Nephron (organoid): Measurements from ENCODE around the gene REM1.

Source experiments
- H3K27ac Mint-ChIP-seq, 3 experiments: 2 replicates each; pipeline ENCODE4 v1.8.0; 2020; ENCODE audit warnings: mixed read lengths in 3 of 3, mild to moderate bottlenecking in 2 of 3, moderate library complexity in 1 of 3
- H3K27me3 Mint-ChIP-seq: 2 replicates; pipeline ENCODE4 v1.8.0; 2021; ENCODE audit warnings: low read depth, mild to moderate bottlenecking, moderate library complexity, mixed read lengths
- H3K36me3 Mint-ChIP-seq: 2 replicates; pipeline ENCODE4 v1.8.0; 2020; ENCODE audit warnings: low read depth, mixed read lengths
- H3K4me1 Mint-ChIP-seq: 2 replicates; pipeline ENCODE4 v1.8.0; 2020; ENCODE audit warnings: mixed read lengths
- H3K4me3 Mint-ChIP-seq, 3 experiments: 2 replicates each; pipeline ENCODE4 v1.8.0; 2020; ENCODE audit warnings: mild to moderate bottlenecking in 3 of 3, mixed read lengths in 3 of 3, moderate library complexity in 2 of 3
- H3K9me3 Mint-ChIP-seq: 2 replicates; pipeline ENCODE4 v1.8.0; 2020; ENCODE audit warnings: mixed read lengths
- TF ChIP-seq, protein P1 (sequence below), 3 experiments: fragments of 200-600 bp; sonication (generic); IDR thresholded peaks; one replicate each; pipeline ENCODE4 v1.5.0; 2021; ENCODE audit warnings: antibody characterized with exemption in 3 of 3; ENCODE audit not compliant: unreplicated experiment in 3 of 3

REM1 gene

GRCh38 chr20:31523361-31524283, 48.5 kb downstream of the REM1 start:
- H3K27me3 Mint-ChIP-seq, result no peaks in the 10 kb centered on the region
- no peaks in the 10 kb centered on the region for H3K4me1 Mint-ChIP-seq
- H3K36me3 Mint-ChIP-seq, result peaks cover 38% of the 10 kb centered on the region
- no peak overlapping the region for H3K4me3 Mint-ChIP-seq
- H3K9me3 Mint-ChIP-seq, result no peaks in the 10 kb centered on the region
- no peak overlapping the region for H3K27ac Mint-ChIP-seq
- TF ChIP-seq, protein P1, sequence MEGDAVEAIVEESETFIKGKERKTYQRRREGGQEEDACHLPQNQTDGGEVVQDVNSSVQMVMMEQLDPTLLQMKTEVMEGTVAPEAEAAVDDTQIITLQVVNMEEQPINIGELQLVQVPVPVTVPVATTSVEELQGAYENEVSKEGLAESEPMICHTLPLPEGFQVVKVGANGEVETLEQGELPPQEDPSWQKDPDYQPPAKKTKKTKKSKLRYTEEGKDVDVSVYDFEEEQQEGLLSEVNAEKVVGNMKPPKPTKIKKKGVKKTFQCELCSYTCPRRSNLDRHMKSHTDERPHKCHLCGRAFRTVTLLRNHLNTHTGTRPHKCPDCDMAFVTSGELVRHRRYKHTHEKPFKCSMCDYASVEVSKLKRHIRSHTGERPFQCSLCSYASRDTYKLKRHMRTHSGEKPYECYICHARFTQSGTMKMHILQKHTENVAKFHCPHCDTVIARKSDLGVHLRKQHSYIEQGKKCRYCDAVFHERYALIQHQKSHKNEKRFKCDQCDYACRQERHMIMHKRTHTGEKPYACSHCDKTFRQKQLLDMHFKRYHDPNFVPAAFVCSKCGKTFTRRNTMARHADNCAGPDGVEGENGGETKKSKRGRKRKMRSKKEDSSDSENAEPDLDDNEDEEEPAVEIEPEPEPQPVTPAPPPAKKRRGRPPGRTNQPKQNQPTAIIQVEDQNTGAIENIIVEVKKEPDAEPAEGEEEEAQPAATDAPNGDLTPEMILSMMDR (IDR thresholded peaks at IDR 0.05; ENCODE audit: unreplicated experiment in 3 of 3), result no peak

DNA sequence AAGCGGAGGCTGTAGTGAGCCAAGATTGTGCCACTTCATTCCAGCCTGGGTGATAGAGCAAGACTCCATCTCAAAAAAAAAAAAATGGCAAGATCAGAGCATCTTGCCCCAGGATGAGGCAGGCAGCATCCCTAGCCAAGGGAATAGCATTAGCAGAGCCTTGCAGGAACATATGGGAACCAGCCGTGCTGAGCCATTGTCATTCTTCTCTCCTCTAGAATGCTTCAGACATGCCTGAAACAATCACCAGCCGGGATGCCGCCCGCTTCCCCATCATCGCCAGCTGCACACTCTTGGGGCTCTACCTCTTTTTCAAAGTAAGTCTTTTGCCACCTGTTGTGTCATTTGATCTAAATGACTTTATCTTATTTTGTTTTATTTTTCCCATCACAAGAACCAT, 52.2 kb downstream of the REM1 start:
- Mint-ChIP-seq H3K36me3 (peaks cover 61% of the 10 kb centered on the region), H3K4me3 (no peak overlapping the region), H3K27ac (no peak overlapping the region), H3K27me3 (no peaks in the 10 kb centered on the region), H3K4me1 (no peaks in the 10 kb centered on the region), H3K9me3 (no peaks in the 10 kb centered on the region)
- TF ChIP-seq, protein P1 (IDR thresholded peaks at IDR 0.05; ENCODE audit: unreplicated experiment in 3 of 3), result no peak
